ENCODE results near the gene PLEKHM3.

- TF ChIP-seq, protein P1, sequence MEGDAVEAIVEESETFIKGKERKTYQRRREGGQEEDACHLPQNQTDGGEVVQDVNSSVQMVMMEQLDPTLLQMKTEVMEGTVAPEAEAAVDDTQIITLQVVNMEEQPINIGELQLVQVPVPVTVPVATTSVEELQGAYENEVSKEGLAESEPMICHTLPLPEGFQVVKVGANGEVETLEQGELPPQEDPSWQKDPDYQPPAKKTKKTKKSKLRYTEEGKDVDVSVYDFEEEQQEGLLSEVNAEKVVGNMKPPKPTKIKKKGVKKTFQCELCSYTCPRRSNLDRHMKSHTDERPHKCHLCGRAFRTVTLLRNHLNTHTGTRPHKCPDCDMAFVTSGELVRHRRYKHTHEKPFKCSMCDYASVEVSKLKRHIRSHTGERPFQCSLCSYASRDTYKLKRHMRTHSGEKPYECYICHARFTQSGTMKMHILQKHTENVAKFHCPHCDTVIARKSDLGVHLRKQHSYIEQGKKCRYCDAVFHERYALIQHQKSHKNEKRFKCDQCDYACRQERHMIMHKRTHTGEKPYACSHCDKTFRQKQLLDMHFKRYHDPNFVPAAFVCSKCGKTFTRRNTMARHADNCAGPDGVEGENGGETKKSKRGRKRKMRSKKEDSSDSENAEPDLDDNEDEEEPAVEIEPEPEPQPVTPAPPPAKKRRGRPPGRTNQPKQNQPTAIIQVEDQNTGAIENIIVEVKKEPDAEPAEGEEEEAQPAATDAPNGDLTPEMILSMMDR (conservative IDR thresholded peaks at IDR 0.05; ENCODE audit: low read length) = no peak
- TF ChIP-seq EZH2phosphoT487 (IDR thresholded peaks at IDR 0.05; ENCODE audit: borderline replicate concordance) = no peak
Observed at GRCh38 chr2:207869784-207870778, 155.2 kb downstream of the PLEKHM3 start.
